IPS-15b (cell line): ENCODE data around the gene PCBP1.
"Not testable (repeated sequence)": the region's sequence is repeated elsewhere in the genome, so short reads cannot be mapped to it uniquely, and the experiment has no call there.

Experiments used
- H3K27me3 ChIP-seq: one replicate; pipeline ENCODE4 v1.6.1; 2013; ENCODE audit warnings: low read length; ENCODE audit not compliant: control insufficient read depth, insufficient read depth
- H3K36me3 ChIP-seq: one replicate; pipeline ENCODE4 v1.6.1; 2013; ENCODE audit warnings: low read length; ENCODE audit not compliant: control insufficient read depth, insufficient read depth
- H3K4me1 ChIP-seq: one replicate; pipeline ENCODE4 v1.6.1; 2013; ENCODE audit warnings: mild to moderate bottlenecking, low read length; ENCODE audit not compliant: control insufficient read depth, insufficient read depth
- H3K4me3 ChIP-seq: one replicate; pipeline ENCODE4 v1.5.1; 2013; ENCODE audit warnings: low read depth, low read length
- H3K9ac ChIP-seq: one replicate; pipeline ENCODE4 v1.6.1; 2013; ENCODE audit warnings: low read depth, mild to moderate bottlenecking, low read length
- H3K9me3 ChIP-seq: one replicate; pipeline ENCODE4 v1.6.1; 2013; ENCODE audit warnings: mild to moderate bottlenecking, low read length; ENCODE audit not compliant: control insufficient read depth, insufficient read depth

The PCBP1 gene

GRCh38 chr2:70050631-70051425, 36.4 kb upstream of the PCBP1 start:
- no peaks in the 10 kb centered on the region for H3K36me3 ChIP-seq
- no peaks in the 10 kb centered on the region for H3K4me1 ChIP-seq
- H3K9me3 ChIP-seq, result no peaks in the 10 kb centered on the region
- H3K4me3 ChIP-seq, result no peak overlapping the region
- no peaks in the 10 kb centered on the region for H3K27me3 ChIP-seq
- no peak overlapping the region for H3K9ac ChIP-seq

DNA sequence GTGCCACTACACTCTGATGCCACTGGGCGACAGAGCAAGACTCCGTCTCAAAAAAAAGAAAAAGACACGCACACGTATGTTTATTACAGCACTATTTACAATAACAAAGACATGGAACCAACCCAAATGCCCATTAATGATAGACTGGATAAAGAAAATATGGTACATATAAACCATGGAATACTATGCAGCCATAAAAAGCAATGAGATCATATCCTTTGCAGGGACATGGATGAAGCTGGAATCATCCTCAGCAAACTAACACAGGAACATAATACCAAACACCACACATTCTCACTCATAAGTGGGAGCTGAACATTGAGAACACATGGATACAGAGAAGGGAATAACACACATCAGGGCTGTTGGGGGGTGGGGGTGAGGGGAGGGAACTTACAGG, 32.0 kb upstream of the PCBP1 start:
- H3K9ac ChIP-seq, H3K4me1 ChIP-seq, H3K4me3 ChIP-seq, H3K9me3 ChIP-seq, H3K27me3 ChIP-seq, H3K36me3 ChIP-seq: not testable (repeated sequence)

DNA sequence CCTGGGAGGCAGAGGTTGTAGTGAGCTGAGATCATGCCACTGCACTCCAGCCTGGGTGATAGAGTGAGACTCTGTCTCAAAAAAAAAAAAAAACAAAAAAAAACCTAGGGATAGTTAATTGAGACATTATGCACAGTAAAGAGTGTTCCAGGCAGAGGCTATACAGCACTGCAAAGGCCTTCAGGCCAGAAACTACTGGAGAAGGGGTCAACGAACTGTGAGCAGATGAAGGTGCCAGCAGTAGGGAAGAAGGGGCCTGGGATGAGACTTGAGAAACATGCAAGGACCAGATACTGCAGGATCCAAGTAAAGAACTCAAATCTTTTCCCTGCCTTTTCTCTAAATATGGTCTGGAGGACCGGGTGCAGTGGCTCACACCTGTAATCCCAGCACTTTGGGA, 26.0 kb upstream of the PCBP1 start:
- H3K4me3 ChIP-seq, result no peak overlapping the region
- no peaks in the 10 kb centered on the region for H3K4me1 ChIP-seq
- H3K9ac ChIP-seq, result no peak overlapping the region
- peaks cover 7% of the 10 kb centered on the region for H3K36me3 ChIP-seq
- H3K27me3 ChIP-seq, result no peaks in the 10 kb centered on the region
- H3K9me3 ChIP-seq, result no peaks in the 10 kb centered on the region

GRCh38 chr2:70062270-70062669, 25.0 kb upstream of the PCBP1 start:
- Histone ChIP-seq H3K9me3 (no peaks in the 10 kb centered on the region), H3K27me3 (no peaks in the 10 kb centered on the region), H3K36me3 (peaks cover 7% of the 10 kb centered on the region), H3K4me3 (no peak overlapping the region), H3K9ac (no peak overlapping the region), H3K4me1 (no peaks in the 10 kb centered on the region)

- no peaks in the 10 kb centered on the region for H3K9me3 ChIP-seq
- H3K9ac ChIP-seq, result no peak overlapping the region
- H3K4me3 ChIP-seq, result no peak overlapping the region
- H3K36me3 ChIP-seq, result no peaks in the 10 kb centered on the region
- H3K27me3 ChIP-seq, result no peaks in the 10 kb centered on the region
- no peaks in the 10 kb centered on the region for H3K4me1 ChIP-seq
Observed at GRCh38 chr2:70068119-70068518, 19.2 kb upstream of the PCBP1 start.

- no peaks in the 10 kb centered on the region for H3K36me3 ChIP-seq
- no peak overlapping the region for H3K9ac ChIP-seq
- H3K4me3 ChIP-seq, result no peak overlapping the region
Observed at GRCh38 chr2:70069049-70069448, 18.2 kb upstream of the PCBP1 start.

DNA sequence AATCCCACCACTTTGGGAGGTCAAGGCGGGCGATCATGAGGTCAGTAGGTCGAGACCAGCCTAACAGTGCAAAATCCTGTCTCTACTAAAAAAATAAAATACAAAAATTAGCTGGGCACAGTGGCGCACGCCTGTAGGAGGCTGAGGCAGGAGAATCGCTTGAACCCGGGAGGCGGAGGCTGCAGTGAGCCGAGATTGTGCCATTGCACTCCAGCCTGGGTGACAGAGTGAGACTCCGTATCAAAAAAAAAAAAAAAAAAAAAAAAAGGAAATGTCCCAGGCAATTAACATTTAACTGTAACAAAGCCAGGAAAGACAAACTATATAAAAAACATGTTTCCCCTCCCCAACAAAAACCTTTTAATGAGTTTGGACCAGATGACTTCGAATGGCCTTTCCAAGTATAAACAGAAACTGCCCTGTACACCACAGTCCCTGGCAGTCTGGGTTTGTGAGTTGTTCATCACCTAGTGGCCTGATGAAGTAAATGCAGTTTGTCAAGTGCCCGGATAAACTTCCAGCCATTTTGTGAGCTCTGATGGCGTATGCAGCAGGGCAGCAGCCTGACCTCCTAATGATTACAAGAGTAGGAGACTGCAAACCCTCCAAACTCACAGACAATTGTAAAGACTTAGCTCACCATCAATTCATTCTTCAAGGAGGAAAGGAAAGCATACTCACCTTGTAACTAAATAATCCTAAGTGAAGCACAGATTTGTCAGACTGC, 16.6 kb upstream of the PCBP1 start:
- no peaks in the 10 kb centered on the region for H3K36me3 ChIP-seq
- no peak overlapping the region for H3K4me3 ChIP-seq
- H3K4me1 ChIP-seq, result no peaks in the 10 kb centered on the region
- no peak overlapping the region for H3K9ac ChIP-seq
- H3K27me3 ChIP-seq, result no peaks in the 10 kb centered on the region
- no peaks in the 10 kb centered on the region for H3K9me3 ChIP-seq

More at GRCh38 chr2:70069049-70069448, 18.2 kb upstream of the PCBP1 start:
- no peaks in the 10 kb centered on the region for H3K27me3 ChIP-seq
- H3K9me3 ChIP-seq, result no peaks in the 10 kb centered on the region
- no peaks in the 10 kb centered on the region for H3K4me1 ChIP-seq

DNA sequence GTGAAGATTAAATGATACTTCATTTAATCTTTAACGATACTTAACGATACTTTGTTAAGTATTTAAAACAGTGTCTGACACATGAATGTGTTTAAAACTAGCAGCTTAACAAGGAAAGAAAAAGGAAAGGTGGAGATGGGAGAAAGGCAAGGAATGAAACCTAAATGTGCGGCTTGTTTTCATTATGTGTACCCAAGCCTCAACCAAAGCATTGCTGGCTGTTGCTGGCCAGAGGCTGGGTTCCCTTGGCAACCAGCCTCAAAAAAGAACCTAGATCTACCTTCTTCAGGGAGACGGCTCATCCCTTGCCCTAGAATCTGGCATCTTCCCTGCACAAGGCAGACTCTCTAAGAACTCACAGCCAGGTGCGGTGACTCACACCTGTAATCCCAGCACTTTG, 13.8 kb upstream of the PCBP1 start:
- Histone ChIP-seq H3K4me3 (no peak overlapping the region), H3K36me3 (peaks cover 7% of the 10 kb centered on the region)

GRCh38 chr2:70078384-70078783, 8.9 kb upstream of the PCBP1 start:
- peaks cover 16% of the 10 kb centered on the region for H3K36me3 ChIP-seq

More for the DNA sequence above, 13.8 kb upstream of the PCBP1 start:
- no peaks in the 10 kb centered on the region for H3K4me1 ChIP-seq
- no peaks in the 10 kb centered on the region for H3K9me3 ChIP-seq
- H3K9ac ChIP-seq, result no peak overlapping the region
- H3K27me3 ChIP-seq, result no peaks in the 10 kb centered on the region

DNA sequence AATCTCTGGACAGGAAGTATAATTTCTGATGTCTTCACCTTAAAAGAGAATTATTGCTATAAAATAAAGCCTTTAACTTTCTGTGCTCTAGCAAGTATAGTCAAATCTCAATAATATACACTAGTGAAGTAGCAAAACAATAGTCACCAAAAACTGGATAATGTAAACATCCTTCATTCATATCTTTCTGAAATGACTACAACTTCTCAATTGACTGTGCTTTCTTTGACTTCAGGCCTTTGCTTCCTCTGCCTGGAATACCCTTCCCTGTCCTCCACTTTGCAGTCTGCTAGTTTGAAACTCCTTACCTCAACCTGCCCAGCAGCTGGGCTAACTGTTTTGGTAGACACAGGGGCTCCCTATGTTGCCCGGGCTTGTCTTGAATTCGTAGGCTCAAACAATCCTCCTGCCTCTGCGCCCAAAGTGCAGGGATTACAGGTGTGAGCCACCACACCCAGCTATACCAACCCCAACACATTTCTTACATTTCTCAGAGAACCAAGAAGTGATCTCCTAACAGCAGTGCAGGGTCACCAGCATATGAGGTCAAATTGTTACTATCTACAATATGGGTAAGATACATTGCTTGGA, 6.6 kb upstream of the PCBP1 start:
- Histone ChIP-seq H3K9ac (no peak overlapping the region), H3K9me3 (no peaks in the 10 kb centered on the region), H3K36me3 (peaks cover 16% of the 10 kb centered on the region), H3K4me1 (peaks cover 12% of the 10 kb centered on the region), H3K27me3 (no peaks in the 10 kb centered on the region), H3K4me3 (no peak overlapping the region)

More at GRCh38 chr2:70078384-70078783, 8.9 kb upstream of the PCBP1 start:
- H3K4me1 ChIP-seq, result no peaks in the 10 kb centered on the region
- no peak overlapping the region for H3K9ac ChIP-seq
- H3K4me3 ChIP-seq, result no peak overlapping the region
- H3K9me3 ChIP-seq, result no peaks in the 10 kb centered on the region
- H3K27me3 ChIP-seq, result no peaks in the 10 kb centered on the region

GRCh38 chr2:70081221-70081620, 6.1 kb upstream of the PCBP1 start:
- H3K9ac ChIP-seq, result no peak overlapping the region
- peaks cover 15% of the 10 kb centered on the region for H3K4me1 ChIP-seq
- H3K36me3 ChIP-seq, result peaks cover 16% of the 10 kb centered on the region
- H3K27me3 ChIP-seq, result no peaks in the 10 kb centered on the region
- no peak overlapping the region for H3K4me3 ChIP-seq
- H3K9me3 ChIP-seq, result no peaks in the 10 kb centered on the region
